ENCODE measurements around the gene RNF41. TPM values are rescaled to one million over a fixed set of nuclear protein-coding genes. Genes with fewer than 3 reads are reported as not detected.

RNF41 gene
- total and polyA plus RNA-seq, 4 donors: 18.1 to 54.6 (median 45.1) TPM

- no peak for TF ChIP-seq CTCF (IDR thresholded peaks at IDR 0.05; ENCODE audit: control extremely low read depth, extremely low read depth)
- Histone ChIP-seq H3K9me3 (ENCODE audit: control insufficient read depth in 4 of 4, insufficient read depth in 3 of 4, low read length in 3 of 4) (no peaks in the 10 kb centered on the region), H3K27me3 (ENCODE audit: control insufficient read depth in 3 of 3, insufficient read depth in 3 of 3, low read length in 2 of 3) (no peaks in the 10 kb centered on the region), H3K4me3 (no peak overlapping the region), H3K9ac (ENCODE audit: insufficient read depth in 1 of 2, low read length in 2 of 2) (peak overlapping the region; percentile 11 to 77), H3K27ac (ENCODE audit: low read depth in 1 of 2, low read length in 1 of 2) (no peak overlapping the region), H3K4me1 (ENCODE audit: control insufficient read depth in 5 of 5, insufficient read depth in 5 of 5, low read length in 5 of 5) (peaks cover 0 to 21% (median 8%) of the 10 kb centered on the region in 5 donors), H3K36me3 (ENCODE audit: control insufficient read depth in 4 of 4, insufficient read depth in 4 of 4, low read length in 4 of 4) (peaks cover 20 to 52% (median 41%) of the 10 kb centered on the region in 4 donors)
- 55 to 66% methylated on average over 4 of the region's 4 CpGs for WGBS, 2 donors
- DNase-seq (no peak), ATAC-seq (ENCODE audit: insufficient read depth, low FRiP score) (no peak)
Measured at GRCh38 chr12:56256326-56256960, 34.7 kb upstream of the RNF41 start.

GRCh38 chr12:56255671-56256070 is 33.9 kb upstream of the RNF41 start:
- H3K9ac ChIP-seq (ENCODE audit: insufficient read depth in 1 of 2, low read length in 2 of 2): peak overlapping the region in 1 of 2 donors; percentile 11
- peaks cover 0 to 21% (median 8%) of the 10 kb centered on the region in 5 donors for H3K4me1 ChIP-seq (ENCODE audit: control insufficient read depth in 5 of 5, insufficient read depth in 5 of 5, low read length in 5 of 5)
- no peaks in the 10 kb centered on the region for H3K9me3 ChIP-seq (ENCODE audit: control insufficient read depth in 4 of 4, insufficient read depth in 3 of 4, low read length in 3 of 4)
- WGBS, 2 donors: 72 to 91% methylated on average over 7 of the region's 7 CpGs
- no peak overlapping the region for H3K4me3 ChIP-seq
- peaks cover 20 to 52% (median 41%) of the 10 kb centered on the region in 4 donors for H3K36me3 ChIP-seq (ENCODE audit: control insufficient read depth in 4 of 4, insufficient read depth in 4 of 4, low read length in 4 of 4)
- no peak overlapping the region for H3K27ac ChIP-seq (ENCODE audit: low read depth in 1 of 2, low read length in 1 of 2)
- no peak for TF ChIP-seq CTCF (IDR thresholded peaks at IDR 0.05; ENCODE audit: control extremely low read depth, extremely low read depth)
- no peak for ATAC-seq (ENCODE audit: insufficient read depth, low FRiP score)
- DNase-seq: no peak
- no peaks in the 10 kb centered on the region for H3K27me3 ChIP-seq (ENCODE audit: control insufficient read depth in 3 of 3, insufficient read depth in 3 of 3, low read length in 2 of 3)

- no peak for DNase-seq
- Histone ChIP-seq H3K27ac (ENCODE audit: low read depth in 1 of 2, low read length in 1 of 2) (no peak overlapping the region), H3K36me3 (ENCODE audit: control insufficient read depth in 4 of 4, insufficient read depth in 4 of 4, low read length in 4 of 4) (peaks cover 25 to 58% (median 51%) of the 10 kb centered on the region in 4 donors), H3K27me3 (ENCODE audit: control insufficient read depth in 3 of 3, insufficient read depth in 3 of 3, low read length in 2 of 3) (no peaks in the 10 kb centered on the region), H3K4me1 (ENCODE audit: control insufficient read depth in 5 of 5, insufficient read depth in 5 of 5, low read length in 5 of 5) (peaks cover 0 to 14% (median 8%) of the 10 kb centered on the region in 5 donors), H3K9me3 (ENCODE audit: control insufficient read depth in 4 of 4, insufficient read depth in 3 of 4, low read length in 3 of 4) (no peaks in the 10 kb centered on the region), H3K9ac (ENCODE audit: insufficient read depth in 1 of 2, low read length in 2 of 2) (no peak overlapping the region), H3K4me3 (no peak overlapping the region)
- WGBS, 2 donors: 95 to 99% methylated on average over 11 of the region's 11 CpGs
- TF ChIP-seq CTCF (IDR thresholded peaks at IDR 0.05; ENCODE audit: control extremely low read depth, extremely low read depth): no peak
- no peak for ATAC-seq (ENCODE audit: insufficient read depth, low FRiP score)
Measured at GRCh38 chr12:56253091-56253490, 31.4 kb upstream of the RNF41 start.

Measured in lung (tissue), 12 donors.